Mesothelial cell of epicardium (in vitro differentiated cells): ENCODE data around the gene BTF3. TPM values are rescaled to one million over a fixed set of nuclear protein-coding genes. Genes with fewer than 3 reads are reported as not detected.

Experiments
- DNase-seq, 2 experiments: peaks; one replicate each; pipeline ENCODE4 v3.0.0; 2021; ENCODE audit warnings: low spot score in 2 of 2; ENCODE audit not compliant: unreplicated experiment in 2 of 2
- H3K27ac Mint-ChIP-seq: 2 replicates; pipeline ENCODE4 v1.8.0; 2021; ENCODE audit warnings: mixed read lengths
- H3K27me3 Mint-ChIP-seq: 2 replicates; pipeline ENCODE4 v1.8.0; 2021; ENCODE audit warnings: low read depth, mixed read lengths
- H3K36me3 Mint-ChIP-seq: 2 replicates; pipeline ENCODE4 v1.8.0; 2021; ENCODE audit warnings: mixed read lengths
- H3K4me1 Mint-ChIP-seq: 2 replicates; pipeline ENCODE4 v1.8.0; 2021; ENCODE audit warnings: mixed read lengths
- H3K4me3 Mint-ChIP-seq: 2 replicates; pipeline ENCODE4 v1.8.0; 2021; ENCODE audit warnings: mild to moderate bottlenecking, moderate library complexity, mixed read lengths
- H3K9me3 Mint-ChIP-seq: 2 replicates; pipeline ENCODE4 v1.8.0; 2021; ENCODE audit warnings: mixed read lengths
- total RNA-seq: library from RNA; stranded (reverse); gene quantifications from 3 replicates; pipeline ENCODE4 v1.2.1, GENCODE V29; 2021
- TF ChIP-seq, protein P1 (sequence below): fragments of 200-600 bp; sonication (generic); IDR thresholded peaks from one replicate; pipeline ENCODE4 v1.5.0; 2021; ENCODE audit warnings: antibody characterized with exemption; ENCODE audit not compliant: unreplicated experiment

The BTF3 gene
- total RNA-seq, 1 donor from 2014 or later: 641 TPM

DNA sequence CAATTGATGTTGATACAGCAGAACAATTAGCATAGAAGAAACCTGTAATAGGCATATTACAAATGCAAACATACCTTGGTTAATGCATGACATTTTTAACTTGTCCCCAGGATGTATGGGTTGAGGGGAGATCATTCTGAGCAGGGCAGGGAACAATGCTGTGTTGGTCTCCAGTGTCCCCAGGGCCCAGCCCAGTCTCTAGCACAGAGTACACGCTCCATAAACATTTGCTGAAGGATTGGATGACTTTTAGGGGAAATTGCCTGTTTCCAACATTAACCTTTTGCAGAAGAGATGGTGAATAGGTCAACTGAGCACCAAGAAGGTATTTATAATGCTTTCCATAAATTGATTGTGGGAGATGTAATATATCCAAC, 47.1 kb downstream of the BTF3 start:
- Mint-ChIP-seq H3K4me1 (peaks cover 5% of the 10 kb centered on the region), H3K4me3 (no peak overlapping the region), H3K27me3 (peaks cover 6% of the 10 kb centered on the region), H3K36me3 (no peaks in the 10 kb centered on the region), H3K9me3 (no peaks in the 10 kb centered on the region), H3K27ac (no peak overlapping the region)
- TF ChIP-seq, protein P1, sequence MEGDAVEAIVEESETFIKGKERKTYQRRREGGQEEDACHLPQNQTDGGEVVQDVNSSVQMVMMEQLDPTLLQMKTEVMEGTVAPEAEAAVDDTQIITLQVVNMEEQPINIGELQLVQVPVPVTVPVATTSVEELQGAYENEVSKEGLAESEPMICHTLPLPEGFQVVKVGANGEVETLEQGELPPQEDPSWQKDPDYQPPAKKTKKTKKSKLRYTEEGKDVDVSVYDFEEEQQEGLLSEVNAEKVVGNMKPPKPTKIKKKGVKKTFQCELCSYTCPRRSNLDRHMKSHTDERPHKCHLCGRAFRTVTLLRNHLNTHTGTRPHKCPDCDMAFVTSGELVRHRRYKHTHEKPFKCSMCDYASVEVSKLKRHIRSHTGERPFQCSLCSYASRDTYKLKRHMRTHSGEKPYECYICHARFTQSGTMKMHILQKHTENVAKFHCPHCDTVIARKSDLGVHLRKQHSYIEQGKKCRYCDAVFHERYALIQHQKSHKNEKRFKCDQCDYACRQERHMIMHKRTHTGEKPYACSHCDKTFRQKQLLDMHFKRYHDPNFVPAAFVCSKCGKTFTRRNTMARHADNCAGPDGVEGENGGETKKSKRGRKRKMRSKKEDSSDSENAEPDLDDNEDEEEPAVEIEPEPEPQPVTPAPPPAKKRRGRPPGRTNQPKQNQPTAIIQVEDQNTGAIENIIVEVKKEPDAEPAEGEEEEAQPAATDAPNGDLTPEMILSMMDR: no peak
- no peak for DNase-seq

DNA sequence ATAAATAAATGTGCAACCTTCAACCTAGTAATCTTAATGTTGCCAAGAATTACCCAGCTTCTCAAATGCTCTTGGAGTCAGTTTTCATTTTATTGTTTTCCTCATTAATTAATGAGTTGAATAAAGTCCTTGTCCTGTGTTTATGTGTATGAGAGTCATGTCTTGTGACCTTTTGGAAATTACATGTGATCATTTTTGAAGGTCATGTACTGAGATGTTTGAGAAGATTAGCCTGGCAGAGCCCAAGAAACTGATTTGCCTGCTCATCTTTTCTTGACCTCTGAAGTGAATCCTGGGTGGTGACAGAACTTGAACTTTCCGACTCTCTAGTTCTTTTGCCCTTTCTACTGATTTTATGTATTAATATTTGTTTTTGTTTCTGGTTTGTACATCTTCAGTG, 51.8 kb downstream of the BTF3 start:
- Mint-ChIP-seq H3K4me3 (no peak overlapping the region), H3K36me3 (peaks cover 8% of the 10 kb centered on the region), H3K4me1 (no peaks in the 10 kb centered on the region), H3K9me3 (no peaks in the 10 kb centered on the region), H3K27ac (no peak overlapping the region), H3K27me3 (peaks cover 1% of the 10 kb centered on the region)
- TF ChIP-seq, protein P1: no peak
- DNase-seq: no peak

DNA sequence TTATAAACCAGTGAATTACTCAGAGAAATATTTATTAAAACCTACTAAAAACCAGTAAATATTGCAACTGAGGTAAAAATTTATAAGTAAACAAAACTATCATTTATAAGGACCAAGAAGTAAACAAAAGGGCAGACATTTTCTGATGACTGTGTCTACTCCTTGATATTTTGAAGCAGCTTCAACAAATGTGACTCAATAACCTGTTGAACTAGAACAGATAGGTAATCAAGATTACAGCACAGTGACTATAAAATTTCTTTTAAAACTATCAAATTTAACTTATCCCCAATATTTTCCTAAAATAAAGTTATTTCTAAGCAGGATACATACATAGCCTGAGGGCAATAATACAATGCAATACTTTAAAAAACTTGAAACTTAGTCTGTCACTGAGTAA, 54.4 kb downstream of the BTF3 start:
- DNase-seq: no peak
- peaks cover 1% of the 10 kb centered on the region for H3K27me3 Mint-ChIP-seq
- no peaks in the 10 kb centered on the region for H3K9me3 Mint-ChIP-seq
- no peak overlapping the region for H3K27ac Mint-ChIP-seq
- H3K36me3 Mint-ChIP-seq: peaks cover 17% of the 10 kb centered on the region
- no peak overlapping the region for H3K4me3 Mint-ChIP-seq
- no peaks in the 10 kb centered on the region for H3K4me1 Mint-ChIP-seq
- TF ChIP-seq, protein P1: no peak

Other genes with a start within 250 kb of the BTF3 start
- 0.09 TPM in 1 of 3 replicates, not detected in the others for gene FOXD1, start 49.7 kb upstream of the BTF3 start, total RNA-seq
- 28.9 to 35.5 TPM (median 34.0 TPM) in 3 replicates for gene ANKRA2, start 67.2 kb downstream of the BTF3 start, total RNA-seq
- 24.7 to 29.7 TPM (median 26.9 TPM) in 3 replicates for gene UTP15, start 67.3 kb downstream of the BTF3 start, total RNA-seq
- gene ARHGEF28, start 127.8 kb downstream of the BTF3 start, total RNA-seq: 0.22 to 0.40 TPM (median 0.29 TPM) in 3 replicates